ENCODE measurements around the gene IGF1R. TPM values are rescaled to one million over a fixed set of nuclear protein-coding genes. Genes with fewer than 3 reads are reported as not detected.

Gene IGF1R
- total and polyA plus RNA-seq, 4 donors = 5.9 to 154 (median 27.6) TPM

- no peak for DNase-seq
- TF ChIP-seq, protein P1, sequence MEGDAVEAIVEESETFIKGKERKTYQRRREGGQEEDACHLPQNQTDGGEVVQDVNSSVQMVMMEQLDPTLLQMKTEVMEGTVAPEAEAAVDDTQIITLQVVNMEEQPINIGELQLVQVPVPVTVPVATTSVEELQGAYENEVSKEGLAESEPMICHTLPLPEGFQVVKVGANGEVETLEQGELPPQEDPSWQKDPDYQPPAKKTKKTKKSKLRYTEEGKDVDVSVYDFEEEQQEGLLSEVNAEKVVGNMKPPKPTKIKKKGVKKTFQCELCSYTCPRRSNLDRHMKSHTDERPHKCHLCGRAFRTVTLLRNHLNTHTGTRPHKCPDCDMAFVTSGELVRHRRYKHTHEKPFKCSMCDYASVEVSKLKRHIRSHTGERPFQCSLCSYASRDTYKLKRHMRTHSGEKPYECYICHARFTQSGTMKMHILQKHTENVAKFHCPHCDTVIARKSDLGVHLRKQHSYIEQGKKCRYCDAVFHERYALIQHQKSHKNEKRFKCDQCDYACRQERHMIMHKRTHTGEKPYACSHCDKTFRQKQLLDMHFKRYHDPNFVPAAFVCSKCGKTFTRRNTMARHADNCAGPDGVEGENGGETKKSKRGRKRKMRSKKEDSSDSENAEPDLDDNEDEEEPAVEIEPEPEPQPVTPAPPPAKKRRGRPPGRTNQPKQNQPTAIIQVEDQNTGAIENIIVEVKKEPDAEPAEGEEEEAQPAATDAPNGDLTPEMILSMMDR (IDR thresholded peaks at IDR 0.05; ENCODE audit: control extremely low read depth, extremely low read depth) = no peak
- H3K4me1 ChIP-seq (ENCODE audit: control insufficient read depth in 5 of 5, insufficient read depth in 5 of 5, low read length in 5 of 5) = peaks cover 0 to 26% (median 5%) of the 10 kb centered on the region in 5 donors
- no peak overlapping the region for H3K9ac ChIP-seq (ENCODE audit: insufficient read depth in 1 of 2, low read length in 2 of 2)
- H3K27me3 ChIP-seq (ENCODE audit: control insufficient read depth in 3 of 3, insufficient read depth in 3 of 3, low read length in 2 of 3) = no peaks in the 10 kb centered on the region
- ATAC-seq (ENCODE audit: insufficient read depth, low FRiP score) = no peak
- WGBS, 2 donors = 81 to 87% methylated on average over 4 of the region's 4 CpGs
- H3K27ac ChIP-seq (ENCODE audit: low read depth in 1 of 2, low read length in 1 of 2) = no peak overlapping the region
- H3K9me3 ChIP-seq (ENCODE audit: control insufficient read depth in 4 of 4, insufficient read depth in 3 of 4, low read length in 3 of 4) = no peaks in the 10 kb centered on the region
- peaks cover 15 to 33% (median 24%) of the 10 kb centered on the region in 4 donors for H3K36me3 ChIP-seq (ENCODE audit: control insufficient read depth in 4 of 4, insufficient read depth in 4 of 4, low read length in 4 of 4)
- H3K4me3 ChIP-seq = no peak overlapping the region
These were observed 282.7 kb downstream of the IGF1R start for GRCh38 chr15:98931004-98931403.

DNA sequence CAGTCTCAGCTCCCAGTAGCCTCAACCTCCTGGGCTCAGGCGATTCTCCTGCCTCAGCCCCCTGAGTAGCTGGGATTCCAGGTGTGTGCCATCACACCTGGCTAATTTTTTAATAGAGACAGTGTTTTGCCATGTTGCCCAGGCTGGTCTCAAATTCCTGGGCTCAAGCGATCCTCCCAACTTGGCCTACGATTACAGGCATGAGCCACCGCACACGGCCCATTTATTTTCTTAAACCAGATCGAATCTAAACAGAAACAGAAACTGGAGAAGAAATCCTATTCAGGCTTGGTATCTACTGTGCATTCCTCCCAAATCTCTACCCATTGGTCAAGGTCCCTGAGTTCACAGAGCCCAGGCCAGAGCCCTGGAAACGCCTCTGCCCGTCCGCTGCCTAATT, 285.1 kb downstream of the IGF1R start:
- no peak overlapping the region for H3K9ac ChIP-seq (ENCODE audit: insufficient read depth in 1 of 2, low read length in 2 of 2)
- DNase-seq = no peak
- H3K27ac ChIP-seq (ENCODE audit: low read depth in 1 of 2, low read length in 1 of 2) = no peak overlapping the region
- 93 to 94% methylated on average over 9 of the region's 9 CpGs for WGBS, 2 donors
- ATAC-seq (ENCODE audit: insufficient read depth, low FRiP score) = no peak
- peaks cover 12 to 34% (median 27%) of the 10 kb centered on the region in 4 donors for H3K36me3 ChIP-seq (ENCODE audit: control insufficient read depth in 4 of 4, insufficient read depth in 4 of 4, low read length in 4 of 4)
- H3K4me1 ChIP-seq (ENCODE audit: control insufficient read depth in 5 of 5, insufficient read depth in 5 of 5, low read length in 5 of 5) = peaks cover 0 to 5% (median 0%) of the 10 kb centered on the region in 5 donors
- H3K4me3 ChIP-seq = no peak overlapping the region
- TF ChIP-seq, protein P1 (IDR thresholded peaks at IDR 0.05; ENCODE audit: control extremely low read depth, extremely low read depth) = no peak
- H3K27me3 ChIP-seq (ENCODE audit: control insufficient read depth in 3 of 3, insufficient read depth in 3 of 3, low read length in 2 of 3) = no peaks in the 10 kb centered on the region
- no peaks in the 10 kb centered on the region for H3K9me3 ChIP-seq (ENCODE audit: control insufficient read depth in 4 of 4, insufficient read depth in 3 of 4, low read length in 3 of 4)

DNA sequence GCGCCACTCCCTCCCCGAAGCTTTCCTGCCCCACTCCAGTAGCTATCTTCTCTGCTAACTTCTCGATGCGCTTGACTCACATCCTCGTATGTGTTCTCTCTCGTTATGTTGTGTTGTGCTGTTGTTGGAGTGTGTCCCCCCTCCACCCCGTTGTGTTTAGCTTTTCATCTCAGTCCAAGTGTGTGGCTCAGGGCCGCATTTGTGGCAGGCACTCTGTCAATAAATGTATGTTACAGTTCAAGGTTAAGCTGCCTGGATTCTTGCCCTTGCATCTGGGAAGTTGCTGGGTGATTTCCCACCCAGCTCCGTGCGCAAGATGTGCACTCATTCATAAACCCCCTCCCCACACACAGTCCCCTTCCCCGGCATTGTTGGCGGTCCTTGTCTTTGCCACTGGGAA, 287.4 kb downstream of the IGF1R start:
- Histone ChIP-seq H3K36me3 (ENCODE audit: control insufficient read depth in 4 of 4, insufficient read depth in 4 of 4, low read length in 4 of 4) (peaks cover 12 to 31% (median 29%) of the 10 kb centered on the region in 4 donors), H3K4me1 (ENCODE audit: control insufficient read depth in 5 of 5, insufficient read depth in 5 of 5, low read length in 5 of 5) (peaks cover 0 to 5% (median 0%) of the 10 kb centered on the region in 5 donors), H3K9ac (ENCODE audit: insufficient read depth in 1 of 2, low read length in 2 of 2) (no peak overlapping the region), H3K27me3 (ENCODE audit: control insufficient read depth in 3 of 3, insufficient read depth in 3 of 3, low read length in 2 of 3) (no peaks in the 10 kb centered on the region), H3K9me3 (ENCODE audit: control insufficient read depth in 4 of 4, insufficient read depth in 3 of 4, low read length in 3 of 4) (no peaks in the 10 kb centered on the region), H3K27ac (ENCODE audit: low read depth in 1 of 2, low read length in 1 of 2) (no peak overlapping the region), H3K4me3 (no peak overlapping the region)
- WGBS, 2 donors = 71 to 84% methylated on average over 12 of the region's 12 CpGs
- TF ChIP-seq, protein P1 (IDR thresholded peaks at IDR 0.05; ENCODE audit: control extremely low read depth, extremely low read depth) = no peak
- ATAC-seq (ENCODE audit: insufficient read depth, low FRiP score) = no peak
- peak; percentile 37 to 61 (median 57) for DNase-seq

Data from lung (tissue), 12 donors.